HepG2 (cell line): ENCODE data around the gene CTAG2. TPM values are rescaled to one million over a fixed set of nuclear protein-coding genes. Genes with fewer than 3 reads are reported as not detected.

Source experiments
- ATF4 ChIP-seq, 2 experiments: fragments of 450-650 bp in 1 of 2; sonication (generic) in 1 of 2; formaldehyde crosslinking; IDR thresholded peaks; 2 replicates each; pipeline versions ENCODE4 v1.5.0 to v1.8.0; 2020 to 2022; ENCODE audit warnings: mild to moderate bottlenecking in 1 of 2, missing genetic modification reagents in 1 of 2
- ATF5 ChIP-seq: sonication (generic); formaldehyde crosslinking; IDR thresholded peaks from 2 replicates; pipeline ENCODE4 v1.4.0; 2020; ENCODE audit warnings: mild to moderate bottlenecking, low read depth, missing genetic modification reagents
- CEBPB ChIP-seq: IDR thresholded peaks from 2 replicates; pipeline ENCODE4 v1.6.1; 2011; ENCODE audit warnings: low read depth, low read length, improper control_type of control experiment, borderline replicate concordance
- CEBPG ChIP-seq: IDR thresholded peaks from 2 replicates; pipeline ENCODE4 v1.6.1; 2016
- FOSL1 ChIP-seq: sonication (generic); formaldehyde crosslinking; IDR thresholded peaks from 2 replicates; pipeline ENCODE4 v1.9.0; 2021; ENCODE audit warnings: missing genetic modification reagents, borderline replicate concordance
- FOXJ3 ChIP-seq: sonication (generic); formaldehyde crosslinking; IDR thresholded peaks from 2 replicates; pipeline ENCODE4 v1.4.0; 2020; ENCODE audit warnings: missing genetic modification reagents, mild to moderate bottlenecking, borderline replicate concordance
- GATA4 ChIP-seq: sonication (generic); IDR thresholded peaks from 2 replicates; pipeline ENCODE4 v1.6.1; 2016; ENCODE audit warnings: antibody characterized with exemption, low read depth, borderline replicate concordance
- GATAD1 ChIP-seq: IDR thresholded peaks from 2 replicates; pipeline ENCODE4 v1.6.1; 2016; ENCODE audit warnings: missing genetic modification reagents, missing compliant biosample characterization
- HOXA9 ChIP-seq: sonication (generic); formaldehyde crosslinking; IDR thresholded peaks from 2 replicates; pipeline ENCODE4 v1.8.1; 2022; ENCODE audit warnings: missing genetic modification reagents, mild to moderate bottlenecking, moderate library complexity, borderline replicate concordance
- ISL2 ChIP-seq: sonication (generic); formaldehyde crosslinking; IDR thresholded peaks from 2 replicates; pipeline ENCODE4 v1.5.0; 2020; ENCODE audit warnings: missing genetic modification reagents
- KLF16 ChIP-seq, 2 experiments: sonication (generic) in 1 of 2; formaldehyde crosslinking in 1 of 2; IDR thresholded peaks; 2 replicates each; pipeline versions ENCODE4 v1.6.1 to v1.8.0; 2016 to 2023; ENCODE audit warnings: missing genetic modification reagents in 2 of 2, missing compliant biosample characterization in 1 of 2
- MZF1 ChIP-seq: sonication (generic); formaldehyde crosslinking; IDR thresholded peaks from 2 replicates; pipeline ENCODE4 v1.8.1; 2023; ENCODE audit warnings: mild to moderate bottlenecking, missing genetic modification reagents, borderline replicate concordance
- PITX1 ChIP-seq: sonication (generic); formaldehyde crosslinking; IDR thresholded peaks from 2 replicates; pipeline ENCODE4 v1.5.1; 2020; ENCODE audit warnings: mild to moderate bottlenecking, missing genetic modification reagents
- POLR2A ChIP-seq, 2 experiments: IDR thresholded peaks; 2 replicates each; pipeline ENCODE4 v1.6.1; 2011; ENCODE audit warnings: low read depth in 2 of 2, low read length in 2 of 2, mild to moderate bottlenecking in 1 of 2, moderate library complexity in 1 of 2; ENCODE audit not compliant: insufficient read depth in 1 of 2
- SATB2 ChIP-seq: sonication (generic); formaldehyde crosslinking; IDR thresholded peaks from 2 replicates; pipeline ENCODE4 v1.5.0; 2020; ENCODE audit warnings: missing genetic modification reagents
- SOX5 ChIP-seq: IDR thresholded peaks from 2 replicates; pipeline ENCODE4 v1.6.1; 2016; ENCODE audit warnings: borderline replicate concordance
- SOX6 ChIP-seq, 2 experiments: fragments of 450-650 bp in 1 of 2; sonication (generic) in 1 of 2; formaldehyde crosslinking in 1 of 2; IDR thresholded peaks; 2 replicates each; pipeline versions ENCODE4 v1.4.0 to v1.6.1; 2017 to 2020; ENCODE audit warnings: antibody characterized with exemption in 1 of 2, mild to moderate bottlenecking in 1 of 2, missing genetic modification reagents in 1 of 2
- SPEN ChIP-seq: sonication (generic); formaldehyde crosslinking; IDR thresholded peaks from 2 replicates; pipeline ENCODE4 v1.5.1; 2020; ENCODE audit warnings: low read depth, mild to moderate bottlenecking, missing genetic modification reagents
- ZNF3 ChIP-seq: IDR thresholded peaks from 2 replicates; pipeline ENCODE4 v1.7.0; 2017; ENCODE audit warnings: inconsistent platforms
- ZNF44 ChIP-seq: sonication (generic); formaldehyde crosslinking; IDR thresholded peaks from 2 replicates; pipeline ENCODE4 v1.5.1; 2020; ENCODE audit warnings: mild to moderate bottlenecking, missing genetic modification reagents
- ZNF564 ChIP-seq: sonication (generic); formaldehyde crosslinking; IDR thresholded peaks from 2 replicates; pipeline ENCODE4 v1.8.1; 2023; ENCODE audit warnings: mild to moderate bottlenecking, missing genetic modification reagents
- polyA plus RNA-seq, 8 experiments: library from polyadenylated mRNA; depleted of rRNA in 3 of 8; stranded (reverse) in 7 of 8; unstranded in 1 of 8; fragments of >200 nt; fragmentation: Illumina TruSeq in 4 of 8; extraction: Trizol in 4 of 8; gene quantifications; 2 replicates each; pipeline versions ENCODE4 v1.2.1 to v1.2.3, GENCODE V29; 2011 to 2016; ENCODE audit warnings: low read depth in 4 of 8, missing spikeins in 1 of 8, mixed read lengths in 1 of 8; ENCODE audit not compliant: insufficient read depth in 1 of 8
- total RNA-seq, 5 experiments: library from RNA; depleted of rRNA; stranded (reverse); fragments of >200 nt; fragmentation: Illumina TruSeq; extraction: Trizol; gene quantifications; 2 replicates each; pipeline ENCODE4 v1.2.3, GENCODE V29; 2016; ENCODE audit warnings: low read depth in 1 of 5
- TF ChIP-seq, protein P1 (sequence below): IDR thresholded peaks from 2 replicates; pipeline ENCODE4 v1.6.1; 2012; ENCODE audit warnings: low read length, improper control_type of control experiment
- TF ChIP-seq, protein P2 (sequence below): sonication (generic); formaldehyde crosslinking; IDR thresholded peaks from 2 replicates; pipeline ENCODE4 v1.5.0; 2020; ENCODE audit warnings: mild to moderate bottlenecking, missing genetic modification reagents, moderate library complexity

CTAG2 gene
- total and polyA plus RNA-seq, 2 of the 13 experiments (the other 11 are each of a cell fraction or from before 2014, with no cell fraction given) = not detected

DNA sequence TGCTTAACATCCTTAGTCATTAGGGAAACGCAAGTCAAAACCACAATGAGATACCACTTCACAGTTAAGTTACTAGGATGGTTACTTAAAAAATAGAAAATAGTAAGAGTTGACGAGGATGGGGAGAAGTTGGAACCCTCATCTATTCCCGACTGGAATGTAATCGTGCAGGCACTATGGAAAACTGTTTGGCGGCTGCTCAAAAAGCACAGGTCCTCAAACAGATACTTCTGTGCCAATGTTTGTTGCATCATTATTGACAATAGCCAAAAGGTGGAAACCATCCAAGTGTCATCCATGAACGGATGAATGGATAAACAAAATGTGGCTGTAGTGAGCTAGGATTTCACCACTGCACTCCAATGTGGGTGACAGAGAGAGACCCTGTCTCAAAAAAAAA, 46.0 kb downstream of the CTAG2 start (continued):
- TF ChIP-seq, protein P1, sequence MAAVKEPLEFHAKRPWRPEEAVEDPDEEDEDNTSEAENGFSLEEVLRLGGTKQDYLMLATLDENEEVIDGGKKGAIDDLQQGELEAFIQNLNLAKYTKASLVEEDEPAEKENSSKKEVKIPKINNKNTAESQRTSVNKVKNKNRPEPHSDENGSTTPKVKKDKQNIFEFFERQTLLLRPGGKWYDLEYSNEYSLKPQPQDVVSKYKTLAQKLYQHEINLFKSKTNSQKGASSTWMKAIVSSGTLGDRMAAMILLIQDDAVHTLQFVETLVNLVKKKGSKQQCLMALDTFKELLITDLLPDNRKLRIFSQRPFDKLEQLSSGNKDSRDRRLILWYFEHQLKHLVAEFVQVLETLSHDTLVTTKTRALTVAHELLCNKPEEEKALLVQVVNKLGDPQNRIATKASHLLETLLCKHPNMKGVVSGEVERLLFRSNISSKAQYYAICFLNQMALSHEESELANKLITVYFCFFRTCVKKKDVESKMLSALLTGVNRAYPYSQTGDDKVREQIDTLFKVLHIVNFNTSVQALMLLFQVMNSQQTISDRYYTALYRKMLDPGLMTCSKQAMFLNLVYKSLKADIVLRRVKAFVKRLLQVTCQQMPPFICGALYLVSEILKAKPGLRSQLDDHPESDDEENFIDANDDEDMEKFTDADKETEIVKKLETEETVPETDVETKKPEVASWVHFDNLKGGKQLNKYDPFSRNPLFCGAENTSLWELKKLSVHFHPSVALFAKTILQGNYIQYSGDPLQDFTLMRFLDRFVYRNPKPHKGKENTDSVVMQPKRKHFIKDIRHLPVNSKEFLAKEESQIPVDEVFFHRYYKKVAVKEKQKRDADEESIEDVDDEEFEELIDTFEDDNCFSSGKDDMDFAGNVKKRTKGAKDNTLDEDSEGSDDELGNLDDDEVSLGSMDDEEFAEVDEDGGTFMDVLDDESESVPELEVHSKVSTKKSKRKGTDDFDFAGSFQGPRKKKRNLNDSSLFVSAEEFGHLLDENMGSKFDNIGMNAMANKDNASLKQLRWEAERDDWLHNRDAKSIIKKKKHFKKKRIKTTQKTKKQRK = no peak
- TF ChIP-seq SOX6 (IDR thresholded peaks at IDR 0.05) = no peak
- TF ChIP-seq SOX6 (CRISPR knock-in tag; IDR thresholded peaks at IDR 0.05) = 0 out of 2 replicates have a peak, but pooled peaks have one; percentile 27
- TF ChIP-seq FOXJ3 = no peak
- TF ChIP-seq KLF16 (CRISPR knock-in tag; IDR thresholded peaks at IDR 0.05) = no peak
- TF ChIP-seq SOX5 (CRISPR knock-in tag) = peak; percentile 41; the same call in 1 of the 2 replicates
- TF ChIP-seq CEBPB = peak; percentile 69; the same call in 1 of the 2 replicates
- TF ChIP-seq SPEN (CRISPR knock-in tag) = no peak
- no peak for TF ChIP-seq GATAD1 (CRISPR knock-in tag)
- no peak for TF ChIP-seq MZF1
- TF ChIP-seq POLR2A (IDR thresholded peaks at IDR 0.05; ENCODE audit: insufficient read depth in 1 of 2, low read depth in 2 of 2, low read length in 2 of 2) = no peak
- TF ChIP-seq ISL2 (CRISPR knock-in tag) = no peak
- peak in 1 of 2 experiments; percentile 90; a peak in 2 of 4 replicates for TF ChIP-seq ATF4 (CRISPR knock-in tag; IDR thresholded peaks at IDR 0.05)
- TF ChIP-seq HOXA9 = no peak
- TF ChIP-seq FOSL1 (CRISPR knock-in tag) = no peak
- TF ChIP-seq, protein P2, sequence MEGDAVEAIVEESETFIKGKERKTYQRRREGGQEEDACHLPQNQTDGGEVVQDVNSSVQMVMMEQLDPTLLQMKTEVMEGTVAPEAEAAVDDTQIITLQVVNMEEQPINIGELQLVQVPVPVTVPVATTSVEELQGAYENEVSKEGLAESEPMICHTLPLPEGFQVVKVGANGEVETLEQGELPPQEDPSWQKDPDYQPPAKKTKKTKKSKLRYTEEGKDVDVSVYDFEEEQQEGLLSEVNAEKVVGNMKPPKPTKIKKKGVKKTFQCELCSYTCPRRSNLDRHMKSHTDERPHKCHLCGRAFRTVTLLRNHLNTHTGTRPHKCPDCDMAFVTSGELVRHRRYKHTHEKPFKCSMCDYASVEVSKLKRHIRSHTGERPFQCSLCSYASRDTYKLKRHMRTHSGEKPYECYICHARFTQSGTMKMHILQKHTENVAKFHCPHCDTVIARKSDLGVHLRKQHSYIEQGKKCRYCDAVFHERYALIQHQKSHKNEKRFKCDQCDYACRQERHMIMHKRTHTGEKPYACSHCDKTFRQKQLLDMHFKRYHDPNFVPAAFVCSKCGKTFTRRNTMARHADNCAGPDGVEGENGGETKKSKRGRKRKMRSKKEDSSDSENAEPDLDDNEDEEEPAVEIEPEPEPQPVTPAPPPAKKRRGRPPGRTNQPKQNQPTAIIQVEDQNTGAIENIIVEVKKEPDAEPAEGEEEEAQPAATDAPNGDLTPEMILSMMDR = no peak
- no peak for TF ChIP-seq ZNF564 (CRISPR knock-in tag)
- no peak for TF ChIP-seq PITX1
- no peak for TF ChIP-seq ZNF44 (CRISPR knock-in tag)
- no peak for TF ChIP-seq SATB2
- peak; percentile 63 for TF ChIP-seq CEBPG (CRISPR knock-in tag)
- TF ChIP-seq ATF5 (CRISPR knock-in tag) = no peak
- peak; percentile 87 for TF ChIP-seq ZNF3 (CRISPR knock-in tag)
- no peak for TF ChIP-seq GATA4
